ENCODE measurements around the gene BICC1.

DNA sequence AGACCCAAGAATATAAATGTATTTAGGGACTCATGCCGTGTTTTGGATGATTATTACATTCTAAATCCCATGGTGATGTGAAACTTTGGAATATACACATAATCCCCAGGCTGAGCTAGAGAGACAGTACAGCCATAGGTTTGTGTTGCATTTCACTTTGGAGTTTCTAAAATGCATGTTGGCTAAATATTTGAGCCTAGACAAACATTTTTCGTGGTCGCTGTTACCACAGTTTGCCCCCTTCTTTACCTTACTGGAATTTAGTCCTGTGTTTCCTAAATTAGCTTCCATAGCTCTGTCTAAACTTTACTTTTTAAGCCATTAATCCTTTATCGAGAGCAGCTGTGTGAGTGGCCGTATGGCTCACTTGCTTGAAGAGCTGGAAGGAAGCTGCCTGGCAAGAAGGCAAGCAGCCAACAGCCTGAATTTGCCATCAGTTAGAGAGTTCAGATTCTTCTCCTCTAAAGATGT, 192.0 kb downstream of the BICC1 start:
- TF ChIP-seq, protein P1, sequence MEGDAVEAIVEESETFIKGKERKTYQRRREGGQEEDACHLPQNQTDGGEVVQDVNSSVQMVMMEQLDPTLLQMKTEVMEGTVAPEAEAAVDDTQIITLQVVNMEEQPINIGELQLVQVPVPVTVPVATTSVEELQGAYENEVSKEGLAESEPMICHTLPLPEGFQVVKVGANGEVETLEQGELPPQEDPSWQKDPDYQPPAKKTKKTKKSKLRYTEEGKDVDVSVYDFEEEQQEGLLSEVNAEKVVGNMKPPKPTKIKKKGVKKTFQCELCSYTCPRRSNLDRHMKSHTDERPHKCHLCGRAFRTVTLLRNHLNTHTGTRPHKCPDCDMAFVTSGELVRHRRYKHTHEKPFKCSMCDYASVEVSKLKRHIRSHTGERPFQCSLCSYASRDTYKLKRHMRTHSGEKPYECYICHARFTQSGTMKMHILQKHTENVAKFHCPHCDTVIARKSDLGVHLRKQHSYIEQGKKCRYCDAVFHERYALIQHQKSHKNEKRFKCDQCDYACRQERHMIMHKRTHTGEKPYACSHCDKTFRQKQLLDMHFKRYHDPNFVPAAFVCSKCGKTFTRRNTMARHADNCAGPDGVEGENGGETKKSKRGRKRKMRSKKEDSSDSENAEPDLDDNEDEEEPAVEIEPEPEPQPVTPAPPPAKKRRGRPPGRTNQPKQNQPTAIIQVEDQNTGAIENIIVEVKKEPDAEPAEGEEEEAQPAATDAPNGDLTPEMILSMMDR (IDR thresholded peaks at IDR 0.05) = no peak
- TF ChIP-seq POLR2A (IDR thresholded peaks at IDR 0.05) = no peak
- no peak for TF ChIP-seq EP300 (IDR thresholded peaks at IDR 0.05)
